Measurements from ENCODE around the gene PLXNA2. TPM values are rescaled to one million over a fixed set of nuclear protein-coding genes. Genes with fewer than 3 reads are reported as not detected.

PLXNA2 gene
- total and polyA plus RNA-seq, 2 of the 13 experiments (the other 11 are each of a cell fraction or from before 2014, with no cell fraction given): 1.1 to 2.1 TPM

- FAIRE-seq: no peak
These were observed 13.3 kb downstream of the PLXNA2 start for GRCh38 chr1:208230668-208231529.

GRCh38 chr1:208228550-208228949, 15.6 kb downstream of the PLXNA2 start:
- H3K9me3 ChIP-seq (ENCODE audit: low read length): no peaks in the 10 kb centered on the region
- WGBS (ENCODE audit: low lambda C conversion rate): 73% methylated on average over 2 of the region's 2 CpGs
- no peak overlapping the region for H3K4me3 ChIP-seq (replicated peaks in 1 of 3; ENCODE audit: insufficient read depth in 1 of 3, low read depth in 2 of 3, low read length in 3 of 3)
- no peak for TF ChIP-seq SKIL (CRISPR knock-in tag; IDR thresholded peaks at IDR 0.05; ENCODE audit: borderline replicate concordance)
- no peak for TF ChIP-seq ZFYVE20 (CRISPR knock-in tag; IDR thresholded peaks at IDR 0.05; ENCODE audit: borderline replicate concordance, low read depth)
- no peak for TF ChIP-seq BRD4 (CRISPR knock-in tag; IDR thresholded peaks at IDR 0.05)
- no peak for TF ChIP-seq ZNF10 (CRISPR knock-in tag; IDR thresholded peaks at IDR 0.05; ENCODE audit: borderline replicate concordance, low read depth)
- TF ChIP-seq PBX3 (CRISPR knock-in tag; IDR thresholded peaks at IDR 0.05; ENCODE audit: borderline replicate concordance): no peak
- no peak for TF ChIP-seq ZNF333 (CRISPR knock-in tag; IDR thresholded peaks at IDR 0.05; ENCODE audit: borderline replicate concordance)
- TF ChIP-seq MTA3 (CRISPR knock-in tag; IDR thresholded peaks at IDR 0.05): no peak
- H3K4me2 ChIP-seq (ENCODE audit: low read depth, low read length): no peak overlapping the region
- no peak overlapping the region for H2AFZ ChIP-seq (ENCODE audit: low read length)
- intact Hi-C loops (cut with micrococcal nuclease; ENCODE audit: unreplicated experiment): no loop called here
- no peaks in the 10 kb centered on the region for H3K27me3 ChIP-seq (ENCODE audit: control insufficient read depth in 1 of 2, insufficient read depth in 2 of 2, low read length in 2 of 2)
- H3K27ac ChIP-seq (ENCODE audit: extremely low read length, insufficient read depth, low read length): no peak overlapping the region
- in situ Hi-C loops (cut with HindIII; ENCODE audit: extremely low pct_ligation_motif_present, low pct_unique_long_range_greater_than_20kb): no loop called here
- peaks cover 4% of the 10 kb centered on the region for H3K4me1 ChIP-seq (ENCODE audit: insufficient read depth, low read length)
- BruUV-seq (replicated peaks): no TSS peak
- POLR2A ChIA-PET: no interaction called here
- no peak for ATAC-seq
- H4K20me1 ChIP-seq (ENCODE audit: insufficient read depth, low read length): no peaks in the 10 kb centered on the region
- CTCF ChIA-PET (ENCODE audit: low intra/inter-chr PET ratio, low total read pairs): no interaction called here
- H3K9ac ChIP-seq (ENCODE audit: insufficient read depth, low read depth, low read length): no peak overlapping the region
- no peak for DNase-seq (ENCODE audit: low spot score)
- H3K36me3 ChIP-seq (replicated peaks in 1 of 2; ENCODE audit: control insufficient read depth in 1 of 2, insufficient read depth in 2 of 2, low read length in 2 of 2): no peaks in the 10 kb centered on the region; a peak in 1 of 5 replicates
- FAIRE-seq: no peak
- no peaks in the 10 kb centered on the region for H3K79me2 ChIP-seq (ENCODE audit: insufficient read depth, low read length)

More at GRCh38 chr1:208230668-208231529, 13.3 kb downstream of the PLXNA2 start:
- Histone ChIP-seq H3K27me3 (ENCODE audit: control insufficient read depth in 1 of 2, insufficient read depth in 2 of 2, low read length in 2 of 2) (peaks cover 0 to 4% of the 10 kb centered on the region in 2 experiments; a peak in 1 of 5 replicates), H3K9me3 (ENCODE audit: low read length) (no peaks in the 10 kb centered on the region), H2AFZ (ENCODE audit: low read length) (no peak overlapping the region), H3K79me2 (ENCODE audit: insufficient read depth, low read length) (no peaks in the 10 kb centered on the region), H3K4me1 (ENCODE audit: insufficient read depth, low read length) (peaks cover 27% of the 10 kb centered on the region), H3K4me2 (ENCODE audit: low read depth, low read length) (no peak overlapping the region), H3K9ac (ENCODE audit: insufficient read depth, low read depth, low read length) (no peak overlapping the region), H3K36me3 (replicated peaks in 1 of 2; ENCODE audit: control insufficient read depth in 1 of 2, insufficient read depth in 2 of 2, low read length in 2 of 2) (no peaks in the 10 kb centered on the region; a peak in 1 of 5 replicates), H4K20me1 (ENCODE audit: insufficient read depth, low read length) (no peaks in the 10 kb centered on the region), H3K4me3 (replicated peaks in 1 of 3; ENCODE audit: insufficient read depth in 1 of 3, low read depth in 2 of 3, low read length in 3 of 3) (no peak overlapping the region), H3K27ac (ENCODE audit: extremely low read length, insufficient read depth, low read length) (no peak overlapping the region)
- intact Hi-C loops (cut with micrococcal nuclease; ENCODE audit: unreplicated experiment) (no loop called here), in situ Hi-C loops (cut with HindIII; ENCODE audit: extremely low pct_ligation_motif_present, low pct_unique_long_range_greater_than_20kb) (no loop called here)
- no peak for TF ChIP-seq ZNF468 (CRISPR knock-in tag; IDR thresholded peaks at IDR 0.05)
- no peak for TF ChIP-seq ZNF317 (CRISPR knock-in tag; IDR thresholded peaks at IDR 0.05)
- no peak for DNase-seq (ENCODE audit: low spot score)
- ChIA-PET POLR2A (no interaction called here), CTCF (ENCODE audit: low intra/inter-chr PET ratio, low total read pairs) (no interaction called here)
- WGBS (ENCODE audit: low lambda C conversion rate): 77% methylated on average over 15 of the region's 15 CpGs
- ATAC-seq: no peak
- BruUV-seq (replicated peaks): no TSS peak

Data from HepG2 (cell line).